Dermis microvascular lymphatic vessel endothelial cell (primary cell): Measurements from ENCODE around the gene ZAR1L. TPM values are rescaled to one million over a fixed set of nuclear protein-coding genes. Genes with fewer than 3 reads are reported as not detected.

ENCODE experiments used
- DNase-seq, 2 donors: peaks; one replicate each; pipeline versions ENCODE4 v3.0.0 to v3.0.0-alpha.2; 2010; ENCODE audit warnings: low read depth in 2 of 2
- total RNA-seq: library from RNA; depleted of rRNA; stranded (reverse); fragments of >200 nt; gene quantifications from 2 replicates; pipeline ENCODE4 v1.2.1, GENCODE V29; 2014

The ZAR1L gene
- total RNA-seq, 1 donor from 2014 or later, result not detected

GRCh38 chr13:32255724-32256109, 59.4 kb downstream of the ZAR1L start:
- DNase-seq, result peak; percentile 76 to 87

- DNase-seq, result no peak
Observed at GRCh38 chr13:32254916-32255723, 60.0 kb downstream of the ZAR1L start.

GRCh38 chr13:32254416-32254815, 60.7 kb downstream of the ZAR1L start:
- DNase-seq, result peak in 1 of 2 donors; percentile 35

- DNase-seq, result peak in 1 of 2 donors; percentile 75
Observed at GRCh38 chr13:32253911-32254399, 61.2 kb downstream of the ZAR1L start.

Other genes starting within 250 kb of the ZAR1L start
- 2.3 and 5.1 TPM in 2 replicates for gene BRCA2, start 145 bp upstream of the ZAR1L start, total RNA-seq
- 3.7 and 10.4 TPM in 2 replicates for gene N4BP2L1, start 112.8 kb upstream of the ZAR1L start, total RNA-seq
- 43.6 and 50.3 TPM in 2 replicates for gene N4BP2L2, start 223.4 kb upstream of the ZAR1L start, total RNA-seq